GM15510 (cell line): ENCODE results near the gene MOGAT2.

Source experiments
- POLR2A ChIP-seq: IDR thresholded peaks from 3 replicates; pipeline ENCODE4 v1.6.1; 2011; ENCODE audit warnings: borderline replicate concordance; ENCODE audit not compliant: insufficient read length; ENCODE audit errors: extremely low read depth

MOGAT2 gene

DNA sequence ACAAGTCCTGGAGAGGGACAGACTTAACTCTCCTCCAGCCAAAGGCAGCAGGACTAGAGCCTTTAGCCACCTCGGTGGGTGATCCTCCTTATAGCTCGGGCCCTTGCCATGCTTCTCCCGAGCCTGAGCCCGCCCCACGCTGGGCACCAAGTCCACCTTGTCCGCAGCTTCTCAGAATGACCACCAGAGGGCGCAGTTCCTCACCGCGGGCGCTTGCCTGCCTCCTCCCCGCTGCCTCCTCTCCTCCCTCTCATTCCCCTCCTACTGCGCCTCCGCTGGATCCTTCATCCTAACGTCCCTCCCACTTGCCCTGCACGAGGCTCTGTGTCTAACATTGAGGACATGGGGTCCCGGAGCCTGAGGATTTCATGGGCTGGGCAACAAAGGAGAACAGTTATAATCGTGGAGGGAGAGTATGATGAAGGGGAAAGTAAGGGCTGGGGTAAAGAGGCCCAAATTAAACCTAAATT, 11.3 kb upstream of the MOGAT2 start:
- TF ChIP-seq POLR2A = no peak

DNA sequence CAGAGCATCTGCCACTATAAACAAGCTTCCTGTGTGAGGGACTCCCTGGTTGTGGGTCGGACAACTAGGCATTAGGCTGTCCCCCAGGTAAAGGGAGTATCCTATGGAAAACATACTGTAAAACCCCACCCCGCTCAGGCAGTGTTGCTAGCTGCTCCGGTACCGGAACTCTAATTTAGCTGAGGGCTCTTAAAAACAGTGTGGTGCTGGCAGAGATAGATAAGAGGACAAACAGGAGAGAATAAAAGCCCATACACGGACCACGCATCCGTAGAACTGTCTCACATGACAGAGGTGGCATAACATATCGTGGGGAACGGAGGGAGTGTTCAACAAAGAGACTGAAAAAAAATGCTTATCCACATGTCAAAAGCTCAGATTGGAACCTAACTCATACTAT, 3.4 kb upstream of the MOGAT2 start:
- no peak for TF ChIP-seq POLR2A

DNA sequence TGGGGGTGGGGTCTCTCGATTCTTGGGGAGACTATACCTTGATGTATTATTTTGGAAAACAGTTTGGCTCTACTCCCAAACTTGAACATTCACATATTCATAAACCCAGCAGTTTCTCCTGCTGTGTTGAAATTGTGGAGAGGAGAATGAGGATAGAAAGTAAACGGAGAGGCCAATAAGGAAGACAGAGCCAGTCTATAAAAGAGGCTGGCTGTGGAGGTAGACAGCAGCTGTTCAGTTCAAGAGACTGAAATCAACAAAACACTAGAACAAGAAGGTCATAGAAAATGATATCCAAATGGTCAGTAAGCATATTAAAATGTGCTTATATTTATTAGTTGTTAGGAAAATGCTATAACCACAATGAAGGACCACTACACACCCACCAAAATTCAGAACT, 1.9 kb upstream of the MOGAT2 start:
- TF ChIP-seq POLR2A = no peak

DNA sequence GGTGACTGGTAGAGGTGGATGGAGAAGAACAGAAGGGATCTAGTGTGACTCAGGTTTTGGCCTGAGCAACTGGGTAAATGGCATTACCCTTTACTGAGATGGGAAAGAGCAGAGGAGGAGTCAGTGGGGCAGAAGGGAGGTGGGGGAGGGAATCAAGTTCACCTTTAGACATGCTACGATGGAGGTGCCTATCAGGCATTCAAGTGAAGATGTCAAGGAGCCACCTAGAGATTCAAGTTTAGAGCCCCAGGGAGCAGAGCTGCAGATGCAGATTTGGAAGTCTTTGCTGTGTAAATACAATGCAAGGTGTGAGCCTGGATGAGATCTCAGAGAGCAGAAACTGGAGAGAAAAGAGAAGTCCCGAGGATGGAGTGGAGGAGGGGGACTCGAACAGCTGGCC, 979 bp upstream of the MOGAT2 start:
- no peak for TF ChIP-seq POLR2A

DNA sequence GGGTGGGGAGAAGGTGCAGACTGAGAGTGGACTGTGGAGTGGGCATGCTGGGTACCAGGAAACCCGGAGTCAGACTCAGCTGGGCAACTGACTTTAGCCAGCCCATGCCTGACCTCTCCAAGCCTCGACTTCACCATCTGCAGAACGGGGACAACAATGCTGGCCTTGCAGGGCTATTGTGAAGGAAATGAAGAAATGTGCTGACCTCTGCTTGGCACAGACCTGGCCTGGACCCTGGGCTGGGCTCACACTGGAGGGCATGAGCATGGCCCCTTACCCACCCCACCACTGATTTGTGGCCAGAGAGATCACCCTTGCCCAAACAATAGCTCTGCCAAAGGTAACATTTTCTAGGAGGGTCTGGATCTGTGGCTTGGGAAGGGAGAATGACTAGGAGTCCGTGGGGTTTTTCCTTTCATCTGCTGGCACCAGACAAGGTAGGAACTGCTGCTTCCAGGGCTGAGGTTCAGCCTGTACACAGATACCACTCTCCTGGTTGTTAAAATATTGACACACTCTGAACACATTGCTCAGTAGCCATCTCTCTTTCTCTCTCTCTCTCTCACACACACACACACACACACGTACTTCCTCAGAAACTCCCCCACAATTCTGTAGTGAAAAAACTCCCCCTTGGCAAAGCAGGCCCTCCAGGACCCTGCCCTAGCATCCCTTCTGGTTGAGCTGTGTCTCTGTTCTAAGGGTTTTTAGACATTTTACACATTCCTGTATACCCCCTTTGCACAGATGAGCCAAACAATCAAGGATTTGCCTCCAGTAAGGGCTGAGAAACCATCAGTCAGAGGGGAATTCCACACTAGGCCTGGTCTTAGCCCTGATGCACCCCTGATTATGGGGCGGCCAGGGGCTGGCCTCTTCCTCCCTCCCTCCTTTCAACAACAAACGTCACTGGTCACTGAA, 1.0 kb downstream of the MOGAT2 start:
- no peak for TF ChIP-seq POLR2A

DNA sequence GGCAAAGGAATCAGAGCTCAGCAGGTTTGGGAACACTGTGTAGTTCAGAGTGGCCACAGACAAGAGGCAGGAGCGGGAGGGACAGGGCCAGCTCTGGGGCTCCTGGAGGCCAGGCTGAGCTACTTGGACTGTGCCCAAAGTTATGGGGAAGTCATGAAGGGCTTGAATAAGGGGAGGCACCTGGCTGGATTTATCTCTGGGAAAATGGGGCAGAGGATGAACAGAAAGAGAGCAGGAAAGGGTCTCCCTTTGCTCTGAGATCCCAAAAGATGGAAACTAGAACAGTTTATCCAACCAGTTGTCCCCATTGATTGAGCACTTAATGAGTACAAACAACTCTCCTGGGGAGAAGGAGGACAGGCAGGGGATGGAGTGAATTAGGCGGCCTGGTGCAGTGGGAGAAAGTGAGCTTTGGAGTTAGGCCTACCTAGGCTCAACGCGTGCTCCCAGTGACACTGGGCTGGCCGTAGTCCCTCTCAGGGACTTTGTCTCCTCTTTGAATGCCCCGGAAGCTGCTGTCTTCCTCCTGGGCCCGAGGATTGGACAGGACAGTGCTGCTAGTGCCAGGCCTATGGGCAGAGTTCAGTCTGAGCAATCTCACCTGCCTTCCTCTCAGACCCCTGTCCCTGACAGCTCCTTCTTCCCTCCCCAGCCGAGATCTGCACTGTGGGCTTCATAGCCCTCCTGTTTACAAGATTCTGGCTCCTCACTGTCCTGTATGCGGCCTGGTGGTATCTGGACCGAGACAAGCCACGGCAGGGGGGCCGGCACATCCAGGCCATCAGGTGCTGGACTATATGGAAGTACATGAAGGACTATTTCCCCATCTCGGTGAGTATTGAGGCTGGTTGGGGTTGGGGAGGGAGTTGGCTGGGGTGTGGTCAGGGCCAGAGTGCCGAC, 2.0 kb downstream of the MOGAT2 start:
- no peak for TF ChIP-seq POLR2A

DNA sequence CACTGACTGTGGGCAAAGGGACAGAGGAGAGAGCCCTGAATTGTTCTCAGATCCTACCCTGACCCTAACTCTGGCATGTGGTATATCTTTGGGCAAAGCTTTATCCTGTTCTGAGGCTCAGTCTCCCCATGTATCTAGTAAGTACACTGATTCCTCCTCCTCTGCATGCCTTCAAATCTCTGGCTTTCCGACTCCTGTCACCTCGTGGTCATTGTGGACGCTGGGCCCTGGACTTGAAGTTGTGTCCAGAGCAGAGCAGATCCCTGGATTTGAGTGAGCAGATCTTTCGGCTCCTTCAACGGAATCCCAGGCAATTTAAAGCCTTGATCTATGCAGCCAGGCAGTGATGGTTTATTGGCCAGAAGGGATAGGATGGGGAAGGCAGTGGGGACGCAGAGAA, 3.0 kb downstream of the MOGAT2 start:
- no peak for TF ChIP-seq POLR2A

DNA sequence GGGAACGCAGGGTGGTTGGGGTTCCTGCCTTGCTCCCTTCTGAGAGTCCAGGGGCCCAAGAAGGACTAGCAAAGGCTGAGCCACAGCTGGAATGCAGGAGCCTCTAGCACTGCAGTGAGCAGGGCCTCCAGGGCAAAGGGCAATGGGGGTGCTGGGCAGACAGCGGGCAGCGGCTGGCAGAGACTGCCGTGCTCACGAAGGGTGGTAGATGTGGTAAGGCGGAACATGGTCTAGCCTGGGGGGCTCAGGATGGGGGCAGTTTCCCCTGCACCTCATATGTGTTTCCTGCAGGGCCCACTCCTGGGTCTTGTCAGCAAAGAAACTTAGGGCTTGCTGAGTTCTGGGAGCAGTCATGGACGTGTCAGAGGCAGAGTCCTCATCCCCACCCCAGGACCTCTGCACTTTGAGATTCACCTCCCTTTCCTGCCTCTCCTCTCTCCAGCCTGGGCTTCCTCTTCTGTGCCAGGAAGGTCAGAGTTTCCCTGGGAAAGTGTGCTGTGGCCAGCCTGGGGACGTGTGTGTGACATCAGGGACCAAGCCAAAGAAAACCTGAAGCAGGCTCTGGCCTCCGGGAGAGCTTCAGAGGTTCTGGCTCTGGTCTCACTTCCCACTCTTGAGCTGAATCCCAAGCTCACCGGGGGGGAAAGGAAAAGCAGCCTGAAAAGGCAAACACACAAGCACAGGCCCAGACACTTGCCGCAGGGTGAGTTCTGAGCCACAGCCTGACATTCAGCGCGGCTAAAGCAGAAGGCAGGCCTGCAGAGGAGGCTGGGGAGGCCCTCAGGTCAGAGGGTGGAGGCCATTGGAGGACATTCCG, 4.4 kb downstream of the MOGAT2 start:
- no peak for TF ChIP-seq POLR2A

DNA sequence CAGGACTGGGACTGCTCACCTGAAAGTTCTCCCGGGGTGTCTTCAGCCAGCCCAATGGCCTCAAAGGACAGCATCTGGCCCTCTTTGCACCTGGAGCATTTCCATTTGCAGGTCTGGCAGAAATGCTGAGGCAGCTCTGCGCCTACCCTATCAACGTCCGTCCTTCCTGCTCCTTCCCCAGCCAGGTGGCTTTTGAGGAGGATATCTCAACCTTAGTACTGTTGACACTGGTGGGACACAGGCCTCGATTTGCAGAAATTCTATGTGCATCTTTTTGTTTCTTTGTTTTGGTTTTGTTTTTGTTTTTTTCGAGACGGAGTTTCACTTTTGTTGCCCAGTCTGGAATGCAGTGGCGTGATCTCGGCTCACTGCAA, 5.0 kb downstream of the MOGAT2 start:
- TF ChIP-seq POLR2A = no peak

DNA sequence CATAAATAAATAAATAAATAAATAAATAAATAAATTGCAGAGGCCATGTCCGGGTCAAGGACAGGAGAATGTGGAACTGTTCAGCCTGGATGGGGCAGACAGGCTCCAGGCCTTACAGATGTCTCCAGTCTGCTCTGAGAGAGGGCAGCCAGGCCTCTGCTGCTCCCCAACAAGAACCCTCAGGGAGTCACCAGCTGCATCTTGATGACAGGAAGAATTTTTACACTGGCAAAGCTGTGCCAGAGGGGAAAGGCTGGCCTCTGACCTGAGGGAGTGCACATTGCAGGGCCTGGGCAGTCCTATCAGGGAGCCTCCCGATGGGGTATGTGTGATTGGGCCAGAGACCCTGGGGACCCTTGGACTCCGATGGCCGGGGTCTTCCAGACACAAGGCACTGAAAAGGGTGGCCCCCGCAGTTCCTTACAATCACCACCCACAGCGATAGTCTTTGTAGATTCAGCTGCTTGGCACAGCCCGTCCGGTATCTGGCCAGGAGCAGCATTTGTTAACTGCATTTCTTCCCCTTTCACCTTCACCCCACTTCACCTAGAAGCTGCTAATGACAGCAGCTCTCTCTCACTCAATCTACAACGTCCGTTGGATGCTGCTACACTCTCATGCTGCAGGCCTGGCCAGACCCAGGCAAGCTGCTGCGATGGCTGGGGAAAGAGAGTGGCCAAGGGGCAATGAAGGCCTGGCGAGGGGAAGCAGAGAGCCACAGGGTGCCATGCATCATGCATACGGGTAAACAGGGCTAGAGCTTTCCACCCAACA, 8.1 kb downstream of the MOGAT2 start:
- no peak for TF ChIP-seq POLR2A

DNA sequence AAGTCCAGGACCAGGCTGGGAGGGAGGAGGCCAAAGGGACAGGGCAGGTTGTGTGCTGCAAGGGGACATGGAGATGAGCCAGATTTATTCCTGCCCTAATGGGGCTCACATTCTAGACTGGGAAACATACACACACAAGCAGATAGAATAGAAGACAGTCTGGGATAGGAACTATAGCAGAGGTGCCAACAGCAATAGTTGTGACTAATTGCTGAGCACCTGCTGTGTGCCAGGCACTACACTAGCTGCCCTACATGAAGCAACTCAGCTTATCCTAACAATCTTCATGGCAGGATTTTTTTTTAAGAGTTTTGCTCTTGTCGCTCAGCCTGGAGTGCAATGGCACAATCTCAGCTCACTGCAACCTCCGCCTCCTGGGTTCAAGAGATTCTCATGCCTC, 11.4 kb downstream of the MOGAT2 start:
- no peak for TF ChIP-seq POLR2A

DNA sequence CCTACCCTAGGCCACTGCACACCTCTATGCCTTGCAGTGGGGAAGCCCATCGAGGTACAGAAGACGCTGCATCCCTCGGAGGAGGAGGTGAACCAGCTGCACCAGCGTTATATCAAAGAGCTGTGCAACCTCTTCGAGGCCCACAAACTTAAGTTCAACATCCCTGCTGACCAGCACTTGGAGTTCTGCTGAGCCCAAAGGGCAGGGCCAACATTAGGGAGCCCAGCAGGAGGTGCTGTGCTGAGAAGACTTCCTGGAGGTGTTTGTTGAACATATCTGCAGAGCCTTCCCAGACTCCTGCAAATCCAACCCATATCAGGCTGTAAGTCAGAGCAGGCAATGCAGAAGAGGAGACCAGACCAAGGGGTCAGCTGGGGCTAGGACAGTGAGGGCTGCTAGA, 13.5 kb downstream of the MOGAT2 start:
- no peak for TF ChIP-seq POLR2A

DNA sequence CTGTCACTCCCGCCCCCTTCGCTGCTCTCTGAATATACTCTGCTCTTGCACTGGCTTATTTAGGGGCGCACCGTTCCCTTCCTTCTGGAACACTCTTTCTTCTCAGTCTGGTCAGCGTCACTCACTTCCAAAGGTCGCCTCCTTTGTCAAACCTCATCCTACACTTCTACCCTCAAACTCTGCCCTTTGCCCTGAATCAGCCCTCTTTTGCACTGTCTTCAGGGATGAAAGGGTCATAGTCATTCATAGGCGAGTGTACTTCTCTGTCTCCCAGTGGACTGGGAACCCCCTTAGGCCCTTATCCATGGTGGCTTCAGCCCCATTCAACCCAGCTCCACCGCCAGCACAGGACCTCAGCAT, 15.4 kb downstream of the MOGAT2 start:
- no peak for TF ChIP-seq POLR2A
